Suprapubic skin (tissue), 4 donors: ENCODE data around the gene RUNX2. TPM values are rescaled to one million over a fixed set of nuclear protein-coding genes. Genes with fewer than 3 reads are reported as not detected.
A peak's percentile ranks its signal among the peaks of the same experiment; 100 is the strongest.

ENCODE experiments used
- DNase-seq, 2 donors: peaks; one replicate each; pipeline ENCODE4 v3.0.0-alpha.2; 2019; ENCODE audit warnings: low spot score in 2 of 2
- H3K27ac ChIP-seq: fragments of 200-600 bp; sonication (generic); one replicate; pipeline ENCODE4 v1.5.1; 2019
- H3K27me3 ChIP-seq: fragments of 200-600 bp; sonication (generic); one replicate; pipeline ENCODE4 v1.5.1; 2019
- H3K36me3 ChIP-seq: fragments of 200-600 bp; sonication (generic); one replicate; pipeline ENCODE4 v1.5.1; 2019
- H3K4me1 ChIP-seq: fragments of 200-600 bp; sonication (generic); one replicate; pipeline ENCODE4 v1.5.1; 2019
- H3K4me3 ChIP-seq: fragments of 200-600 bp; sonication (generic); one replicate; pipeline ENCODE4 v1.5.1; 2019; ENCODE audit warnings: mild to moderate bottlenecking
- H3K9me3 ChIP-seq: fragments of 200-600 bp; sonication (generic); one replicate; pipeline ENCODE4 v1.5.1; 2019
- EP300 ChIP-seq: sonication (generic); formaldehyde crosslinking; IDR thresholded peaks from one replicate; pipeline ENCODE4 v1.6.1; 2017; ENCODE audit warnings: antibody characterized with exemption
- POLR2A ChIP-seq, 2 donors: fragments of 450-650 bp; IDR thresholded peaks; one replicate each; pipeline ENCODE4 v1.6.1; 2017; ENCODE audit warnings: antibody characterized with exemption in 2 of 2, mild to moderate bottlenecking in 2 of 2, moderate library complexity in 2 of 2
- POLR2AphosphoS5 ChIP-seq, 3 donors: sonication (generic); formaldehyde crosslinking; IDR thresholded peaks; one replicate each; pipeline ENCODE4 v1.6.1; 2017; ENCODE audit warnings: antibody characterized with exemption in 3 of 3
- WGBS: methylation state at CpG from one replicate; pipeline ENCODE4 v1.1.5; 2018; 5-methylcytosine and 5-hydroxymethylcytosine counted together
- total RNA-seq, 4 donors: library from RNA; depleted of rRNA; stranded (reverse); fragments of >200 nt; gene quantifications; one replicate each; pipeline ENCODE4 v1.1.0, GENCODE V29; 2016
- TF ChIP-seq, protein P1 (sequence below), 2 donors: fragments of 200-600 bp in 1 of 2; fragments of 450-650 bp in 1 of 2; sonication (generic) in 1 of 2; IDR thresholded peaks; one replicate each; pipeline ENCODE4 v1.5.1; 2016 to 2019; ENCODE audit warnings: antibody characterized with exemption in 2 of 2, mild to moderate bottlenecking in 1 of 2, moderate library complexity in 1 of 2

Gene RUNX2
- total RNA-seq, 4 donors from 2014 or later = 2.6 to 5.9 (median 3.1) TPM

DNA sequence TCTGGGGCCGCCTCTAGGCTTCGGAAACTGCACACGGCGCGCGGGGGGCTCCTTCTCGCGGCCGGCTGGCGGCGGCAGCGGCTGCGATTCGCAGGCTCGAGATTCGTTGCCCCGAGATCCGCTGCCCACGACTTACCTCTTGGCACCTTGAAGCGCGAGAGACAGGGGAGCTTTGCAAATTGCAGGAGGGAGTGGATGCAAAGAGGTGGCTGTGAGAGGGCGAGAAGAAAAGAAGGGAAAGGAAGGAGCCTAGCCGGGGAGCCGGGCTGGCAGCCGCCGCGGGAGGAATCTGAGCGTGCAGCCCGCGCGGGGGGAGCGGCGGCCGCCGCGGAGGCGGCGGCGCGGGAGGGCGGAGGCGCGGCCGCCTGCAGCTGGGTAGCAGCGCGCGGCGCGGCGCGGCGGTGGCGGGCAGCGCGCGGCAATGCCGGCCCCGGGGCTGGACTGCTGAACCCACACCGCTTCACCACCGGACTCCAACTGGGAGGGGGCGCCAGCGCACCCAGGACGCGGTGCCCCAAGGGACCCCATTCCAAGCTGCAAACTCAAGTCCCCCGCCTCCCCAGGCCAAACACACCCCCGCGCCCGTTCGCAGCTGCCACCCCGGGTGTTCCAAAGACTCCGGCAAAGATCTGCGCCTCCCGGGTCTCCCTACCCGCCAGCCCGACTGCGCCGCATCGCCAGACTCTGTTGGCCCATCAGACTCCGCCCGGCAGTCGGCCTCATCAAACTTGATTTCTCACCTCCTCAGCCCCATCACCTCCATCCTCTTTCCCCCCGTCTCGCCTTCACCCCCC is 93.8 kb downstream of the RUNX2 start:
- DNase-seq = peak; percentile 76 to 83

DNA sequence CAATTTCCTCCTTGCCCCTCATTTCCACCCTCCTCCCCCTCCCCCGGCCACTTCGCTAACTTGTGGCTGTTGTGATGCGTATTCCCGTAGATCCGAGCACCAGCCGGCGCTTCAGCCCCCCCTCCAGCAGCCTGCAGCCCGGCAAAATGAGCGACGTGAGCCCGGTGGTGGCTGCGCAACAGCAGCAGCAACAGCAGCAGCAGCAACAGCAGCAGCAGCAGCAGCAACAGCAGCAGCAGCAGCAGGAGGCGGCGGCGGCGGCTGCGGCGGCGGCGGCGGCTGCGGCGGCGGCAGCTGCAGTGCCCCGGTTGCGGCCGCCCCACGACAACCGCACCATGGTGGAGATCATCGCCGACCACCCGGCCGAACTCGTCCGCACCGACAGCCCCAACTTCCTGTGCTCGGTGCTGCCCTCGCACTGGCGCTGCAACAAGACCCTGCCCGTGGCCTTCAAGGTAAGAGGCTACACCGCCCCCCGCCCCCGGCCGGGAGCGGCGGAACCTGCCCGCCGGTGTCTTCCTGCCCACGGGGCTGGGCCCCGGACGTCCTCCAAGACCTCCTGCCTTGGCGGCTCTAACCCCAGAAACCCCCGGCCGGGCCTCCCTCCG is 94.5 kb downstream of the RUNX2 start:
- no peak for TF ChIP-seq POLR2AphosphoS5 (IDR thresholded peaks at IDR 0.05)
- TF ChIP-seq POLR2A (IDR thresholded peaks at IDR 0.05) = no peak
- TF ChIP-seq EP300 = no peak
- 1% methylated on average over 20 of the region's 55 CpGs for WGBS
- Histone ChIP-seq H3K36me3 (no peaks in the 10 kb centered on the region), H3K4me1 (peaks cover 47% of the 10 kb centered on the region), H3K27me3 (peaks cover 66% of the 10 kb centered on the region), H3K27ac (peak overlapping the region; percentile 81), H3K4me3 (peak overlapping the region; percentile 77), H3K9me3 (no peaks in the 10 kb centered on the region)
- peak in 1 of 2 donors; percentile 75 for DNase-seq

More for the DNA sequence above, 93.8 kb downstream of the RUNX2 start:
- under 1% methylated on average over 62 of the region's 83 CpGs for WGBS
- Histone ChIP-seq H3K27me3 (peaks cover 70% of the 10 kb centered on the region), H3K4me1 (peaks cover 47% of the 10 kb centered on the region), H3K4me3 (peak overlapping the region; percentile 77), H3K36me3 (no peaks in the 10 kb centered on the region), H3K27ac (peak overlapping the region; percentile 81), H3K9me3 (no peaks in the 10 kb centered on the region)
- TF ChIP-seq EP300 (no peak), POLR2A (IDR thresholded peaks at IDR 0.05) (no peak), POLR2AphosphoS5 (IDR thresholded peaks at IDR 0.05) (no peak)
- TF ChIP-seq, protein P1, sequence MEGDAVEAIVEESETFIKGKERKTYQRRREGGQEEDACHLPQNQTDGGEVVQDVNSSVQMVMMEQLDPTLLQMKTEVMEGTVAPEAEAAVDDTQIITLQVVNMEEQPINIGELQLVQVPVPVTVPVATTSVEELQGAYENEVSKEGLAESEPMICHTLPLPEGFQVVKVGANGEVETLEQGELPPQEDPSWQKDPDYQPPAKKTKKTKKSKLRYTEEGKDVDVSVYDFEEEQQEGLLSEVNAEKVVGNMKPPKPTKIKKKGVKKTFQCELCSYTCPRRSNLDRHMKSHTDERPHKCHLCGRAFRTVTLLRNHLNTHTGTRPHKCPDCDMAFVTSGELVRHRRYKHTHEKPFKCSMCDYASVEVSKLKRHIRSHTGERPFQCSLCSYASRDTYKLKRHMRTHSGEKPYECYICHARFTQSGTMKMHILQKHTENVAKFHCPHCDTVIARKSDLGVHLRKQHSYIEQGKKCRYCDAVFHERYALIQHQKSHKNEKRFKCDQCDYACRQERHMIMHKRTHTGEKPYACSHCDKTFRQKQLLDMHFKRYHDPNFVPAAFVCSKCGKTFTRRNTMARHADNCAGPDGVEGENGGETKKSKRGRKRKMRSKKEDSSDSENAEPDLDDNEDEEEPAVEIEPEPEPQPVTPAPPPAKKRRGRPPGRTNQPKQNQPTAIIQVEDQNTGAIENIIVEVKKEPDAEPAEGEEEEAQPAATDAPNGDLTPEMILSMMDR (IDR thresholded peaks at IDR 0.05) = no peak

DNA sequence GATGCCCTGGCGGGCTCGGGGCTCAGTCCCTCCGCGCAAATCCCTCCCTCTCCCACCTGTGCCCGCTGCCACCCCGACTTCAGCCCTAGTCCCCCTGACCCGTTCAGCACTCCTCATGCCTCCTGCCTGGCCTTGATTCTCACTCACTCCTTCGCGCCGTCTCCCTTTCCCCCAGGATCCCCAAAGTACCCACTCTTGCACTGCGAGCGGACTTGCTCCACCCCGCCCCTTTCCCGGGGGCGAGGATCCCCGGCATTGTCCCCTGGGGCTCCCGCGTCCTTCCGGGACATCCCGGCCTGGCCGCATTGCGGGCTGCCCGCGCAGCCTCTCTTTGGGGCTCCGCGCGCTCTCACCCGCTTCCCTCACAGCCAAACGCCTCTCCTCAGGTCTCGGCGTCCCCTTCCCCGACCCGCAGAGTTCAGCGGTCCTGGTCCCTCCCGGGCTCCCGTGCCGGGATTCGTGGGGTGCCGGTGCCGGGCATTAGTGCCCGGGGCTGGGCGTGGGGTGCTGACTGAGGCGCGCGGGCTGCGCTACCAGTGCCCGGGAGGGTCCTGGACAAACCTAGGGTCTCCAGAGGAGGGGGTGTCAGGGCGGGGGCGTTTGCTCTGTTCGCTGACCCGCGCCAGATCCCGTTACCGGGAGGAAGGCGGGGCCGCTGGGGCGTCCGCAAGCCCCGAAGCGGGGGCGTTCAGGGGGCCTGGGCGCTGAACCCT is 95.1 kb downstream of the RUNX2 start:
- Histone ChIP-seq H3K27me3 (peaks cover 59% of the 10 kb centered on the region), H3K36me3 (no peaks in the 10 kb centered on the region), H3K9me3 (no peaks in the 10 kb centered on the region), H3K4me3 (peak overlapping the region; percentile 77), H3K4me1 (peaks cover 47% of the 10 kb centered on the region), H3K27ac (peak overlapping the region; percentile 81)
- no peak for TF ChIP-seq POLR2A (IDR thresholded peaks at IDR 0.05)
- TF ChIP-seq, protein P1 (IDR thresholded peaks at IDR 0.05) = no peak
- WGBS = under 1% methylated on average over 24 of the region's 62 CpGs
- DNase-seq = peak; percentile 69 to 79

DNA sequence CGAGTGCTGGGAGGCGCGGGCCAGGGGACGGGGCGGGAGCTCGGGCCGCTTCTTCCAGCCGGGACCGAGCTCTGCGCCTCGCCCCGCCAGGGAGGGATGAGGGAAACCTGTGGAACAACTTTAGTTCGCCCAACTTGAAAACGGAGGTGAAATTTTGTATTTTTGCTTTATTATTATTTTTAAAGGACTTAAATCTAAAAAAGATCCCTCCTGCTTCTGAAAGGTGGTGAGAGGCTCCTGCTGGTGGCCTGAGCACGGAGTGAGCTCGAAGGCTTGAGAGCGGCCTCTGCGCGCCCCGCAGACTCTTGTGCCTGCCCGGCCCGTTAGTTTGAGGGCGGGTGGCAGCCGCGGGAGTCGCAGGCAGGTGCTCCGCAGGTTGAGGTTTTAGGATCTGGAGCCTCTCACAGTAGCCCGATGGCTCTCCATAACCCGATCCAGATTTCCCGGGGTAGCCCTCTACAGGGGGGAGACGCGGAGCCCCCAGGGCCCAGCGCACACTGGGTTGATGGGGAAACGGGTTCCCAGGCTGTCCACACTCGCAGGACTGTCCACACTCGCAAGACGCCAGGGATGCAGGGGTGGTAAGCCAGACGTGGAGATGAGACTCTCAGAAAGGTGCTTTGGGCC is 95.8 kb downstream of the RUNX2 start:
- peak overlapping the region; percentile 81 for H3K27ac ChIP-seq
- 40% methylated on average over 37 of the region's 38 CpGs for WGBS
- peaks cover 53% of the 10 kb centered on the region for H3K27me3 ChIP-seq
- TF ChIP-seq EP300 (no peak), POLR2A (IDR thresholded peaks at IDR 0.05) (no peak)
- no peak for DNase-seq
- peaks cover 47% of the 10 kb centered on the region for H3K4me1 ChIP-seq
- peak overlapping the region; percentile 77 for H3K4me3 ChIP-seq
- no peaks in the 10 kb centered on the region for H3K36me3 ChIP-seq
- no peaks in the 10 kb centered on the region for H3K9me3 ChIP-seq

DNA sequence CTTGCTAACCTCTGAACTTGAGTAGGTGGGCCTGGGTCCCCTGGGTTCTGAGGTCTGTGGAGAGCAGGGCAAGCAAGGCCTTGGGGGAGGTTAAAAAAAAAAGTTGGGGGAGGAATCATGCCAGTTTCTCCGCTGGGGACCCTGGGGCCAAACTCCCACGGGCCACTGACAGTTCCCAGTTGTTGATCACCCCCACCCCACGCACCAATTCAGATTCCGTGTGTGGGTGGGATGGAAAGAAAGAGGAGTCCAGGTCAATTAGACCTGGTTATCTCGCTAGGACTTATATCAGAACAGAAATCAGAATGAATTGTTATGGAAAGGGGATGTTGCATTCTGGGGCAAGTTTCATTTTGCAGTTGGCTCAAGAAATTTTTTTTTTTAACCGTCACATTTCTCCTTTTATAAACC is 96.3 kb downstream of the RUNX2 start:
- Histone ChIP-seq H3K4me3 (peak overlapping the region; percentile 77), H3K9me3 (no peaks in the 10 kb centered on the region), H3K4me1 (peaks cover 45% of the 10 kb centered on the region), H3K27ac (peak overlapping the region; percentile 81), H3K27me3 (peaks cover 48% of the 10 kb centered on the region), H3K36me3 (no peaks in the 10 kb centered on the region)
- TF ChIP-seq POLR2AphosphoS5 (IDR thresholded peaks at IDR 0.05) = no peak
- no peak for TF ChIP-seq POLR2A (IDR thresholded peaks at IDR 0.05)
- no peak for TF ChIP-seq EP300
- TF ChIP-seq, protein P1 (IDR thresholded peaks at IDR 0.05) = no peak
- WGBS = 73% methylated on average over 6 of the region's 6 CpGs
- no peak for DNase-seq
